PC-3 (cell line): ENCODE measurements around the gene ADGRV1. TPM values are rescaled to one million over a fixed set of nuclear protein-coding genes. Genes with fewer than 3 reads are reported as not detected.

Experiments
- ATAC-seq: fragments of 200-7000 bp; cut with Tn5 transposase; 2 replicates; pipeline ENCODE4 v1.9.1; 2020; ENCODE audit warnings: mild to moderate bottlenecking, moderate library complexity
- BruUV-seq: library from RNA; stranded (reverse); fragments of 400-500 nt; replicated peaks from 2 replicates; lab custom pipeline; 2021; lab: Mats Ljungman, UMichigan
- CTCF ChIA-PET: fragments of 300-600 bp; sonication (Branson Sonifier 250); formaldehyde crosslinking; loops from one replicate; lab custom pipeline; 2022; ENCODE audit warnings: antibody characterized with exemption; lab: Charles Lee
- POLR2A ChIA-PET: fragments of 300-600 bp; sonication (Branson Sonifier 250); formaldehyde crosslinking; loops from one replicate; lab custom pipeline; 2022; ENCODE audit warnings: antibody characterized with exemption; ENCODE audit not compliant: unreplicated experiment; lab: Charles Lee
- DNase-seq: peaks from one replicate; pipeline ENCODE4 v3.0.0-alpha.2; 2015
- H2AFZ ChIP-seq: fragments of 300-600 bp; sonication (generic); 2 replicates; pipeline ENCODE4 v1.6.0; 2016; ENCODE audit warnings: antibody characterized with exemption, low read length
- H3F3A ChIP-seq: fragments of 300-600 bp; sonication (generic); one replicate; pipeline ENCODE4 v1.6.0; 2017; ENCODE audit warnings: antibody characterized with exemption, low read length, control low read depth, mild to moderate bottlenecking; ENCODE audit not compliant: unreplicated experiment
- H3K27ac ChIP-seq: fragments of 300-600 bp; sonication (generic); 2 replicates; pipeline ENCODE4 v1.5.1; 2016; ENCODE audit warnings: mild to moderate bottlenecking, low read length
- H3K27me3 ChIP-seq: fragments of 300-600 bp; sonication (generic); 2 replicates; pipeline ENCODE4 v1.6.1; 2016; ENCODE audit warnings: low read length, mixed read lengths
- H3K36me3 ChIP-seq: fragments of 300-600 bp; sonication (generic); 2 replicates; pipeline ENCODE4 v1.6.1; 2016; ENCODE audit warnings: low read depth, mixed run types, low read length, mixed read lengths
- H3K4me1 ChIP-seq: fragments of 300-600 bp; sonication (generic); 2 replicates; pipeline ENCODE4 v1.5.1; 2016; ENCODE audit warnings: low read length; ENCODE audit not compliant: insufficient read depth
- H3K4me2 ChIP-seq: fragments of 300-600 bp; sonication (generic); 2 replicates; pipeline ENCODE4 v1.6.0; 2016; ENCODE audit warnings: low read length
- H3K4me3 ChIP-seq: fragments of 300-600 bp; sonication (generic); 2 replicates; pipeline ENCODE4 v1.5.1; 2016; ENCODE audit warnings: mild to moderate bottlenecking, low read length, mixed read lengths
- H3K79me2 ChIP-seq: fragments of 300-600 bp; sonication (generic); 2 replicates; pipeline ENCODE4 v1.6.1; 2017; ENCODE audit warnings: low read length, mixed read lengths
- H3K9ac ChIP-seq: fragments of 300-600 bp; sonication (generic); 2 replicates; pipeline ENCODE4 v1.6.0; 2016; ENCODE audit warnings: mild to moderate bottlenecking, low read length
- H3K9me2 ChIP-seq: fragments of 300-600 bp; sonication (generic); replicated peaks from 2 replicates; pipeline ENCODE4 v1.6.1; 2016; ENCODE audit warnings: mixed run types, low read length, mixed read lengths
- H3K9me3 ChIP-seq: fragments of 300-600 bp; sonication (generic); 2 replicates; pipeline ENCODE4 v1.6.1; 2016; ENCODE audit warnings: low read length, mixed read lengths
- H4K20me1 ChIP-seq: fragments of 300-600 bp; sonication (generic); 2 replicates; pipeline ENCODE4 v1.6.1; 2016; ENCODE audit warnings: low read length, mixed read lengths
- CTCF ChIP-seq: fragments of 300-600 bp; sonication (generic); conservative IDR thresholded peaks from 2 replicates; pipeline ENCODE4 v1.5.1; 2017; ENCODE audit warnings: antibody characterized with exemption, low read depth, mild to moderate bottlenecking, low read length
- EZH2 ChIP-seq: fragments of 300-600 bp; sonication (generic); IDR thresholded peaks from one replicate; pipeline ENCODE4 v1.6.1; 2017; ENCODE audit warnings: antibody characterized with exemption, mild to moderate bottlenecking, low read length; ENCODE audit not compliant: unreplicated experiment
- EZH2phosphoT487 ChIP-seq: fragments of 300-600 bp; sonication (generic); IDR thresholded peaks from 2 replicates; pipeline ENCODE4 v1.6.1; 2018; ENCODE audit warnings: mild to moderate bottlenecking, antibody characterized with exemption, low read length, borderline replicate concordance
- intact Hi-C: fragments of 100-400 bp; cut with micrococcal nuclease; formaldehyde crosslinking; loops from 2 replicates; pipeline ENCODE4 v1.9.0; 2023
- total RNA-seq: library from RNA; depleted of rRNA; stranded (reverse); fragments of >200 nt; gene quantifications from 2 replicates; pipeline ENCODE4 v1.2.3, GENCODE V29; 2014

Gene ADGRV1
- total RNA-seq, 1 experiment from 2014 or later = 22.7 TPM

GRCh38 chr5:90909101-90909503 is 350.5 kb downstream of the ADGRV1 start:
- peak; percentile 83 for ATAC-seq
- no peak overlapping the region for H3K27ac ChIP-seq

GRCh38 chr5:90909940-90910339 is 351.3 kb downstream of the ADGRV1 start:
- BruUV-seq = no TSS peak

More at GRCh38 chr5:90909101-90909503, 350.5 kb downstream of the ADGRV1 start:
- ChIA-PET CTCF (no interaction called here), POLR2A (no interaction called here)
- no peaks in the 10 kb centered on the region for H3K27me3 ChIP-seq
- H3K36me3 ChIP-seq = no peaks in the 10 kb centered on the region
- no peaks in the 10 kb centered on the region for H3F3A ChIP-seq
- no peaks in the 10 kb centered on the region for H4K20me1 ChIP-seq
- H3K79me2 ChIP-seq = no peaks in the 10 kb centered on the region
- TF ChIP-seq EZH2 = no peak
- peaks cover 18% of the 10 kb centered on the region for H3K4me1 ChIP-seq
- intact Hi-C loops = no loop called here
- H3K9me2 ChIP-seq = no peaks in the 10 kb centered on the region
- H3K4me3 ChIP-seq = no peak overlapping the region
- no peak overlapping the region for H2AFZ ChIP-seq
- DNase-seq = no peak
- H3K9me3 ChIP-seq = no peaks in the 10 kb centered on the region
- H3K4me2 ChIP-seq = no peak overlapping the region
- no peak overlapping the region for H3K9ac ChIP-seq
- no TSS peak for BruUV-seq

GRCh38 chr5:90911169-90911568 is 352.6 kb downstream of the ADGRV1 start:
- TF ChIP-seq CTCF = no peak
- no peak for TF ChIP-seq EZH2phosphoT487
- no peak for TF ChIP-seq EZH2
- ATAC-seq (peak; percentile 77), DNase-seq (no peak)
- Histone ChIP-seq H2AFZ (no peak overlapping the region), H3K27me3 (no peaks in the 10 kb centered on the region), H3K4me1 (peaks cover 18% of the 10 kb centered on the region), H3K9me2 (no peaks in the 10 kb centered on the region), H3K27ac (no peak overlapping the region), H3F3A (no peaks in the 10 kb centered on the region), H3K9ac (no peak overlapping the region), H4K20me1 (no peaks in the 10 kb centered on the region), H3K79me2 (no peaks in the 10 kb centered on the region), H3K9me3 (no peaks in the 10 kb centered on the region), H3K4me3 (no peak overlapping the region), H3K36me3 (no peaks in the 10 kb centered on the region), H3K4me2 (peak overlapping the region; percentile 12; the same call in 1 of the 2 replicates)
- ChIA-PET POLR2A (no interaction called here), CTCF (interaction anchor here (0.6 kb wide), 1 partner anchor 21 kb away, joined by 3 read pairs; no protein-coding TSS in a partner anchor)
- BruUV-seq = no TSS peak
- intact Hi-C loops = loop anchor here (5.0 kb wide), 1 partner anchor 44 kb away; no protein-coding TSS in a partner anchor

More at GRCh38 chr5:90909940-90910339, 351.3 kb downstream of the ADGRV1 start:
- Histone ChIP-seq H3K4me3 (no peak overlapping the region), H3K9me2 (no peaks in the 10 kb centered on the region), H3K4me2 (no peak overlapping the region), H3K9ac (no peak overlapping the region), H3K36me3 (no peaks in the 10 kb centered on the region), H3K4me1 (peaks cover 18% of the 10 kb centered on the region), H3F3A (no peaks in the 10 kb centered on the region), H3K27me3 (no peaks in the 10 kb centered on the region), H3K79me2 (no peaks in the 10 kb centered on the region), H2AFZ (no peak overlapping the region), H3K27ac (no peak overlapping the region), H3K9me3 (no peaks in the 10 kb centered on the region), H4K20me1 (no peaks in the 10 kb centered on the region)
- DNase-seq (no peak), ATAC-seq (no peak)
- TF ChIP-seq EZH2phosphoT487 = no peak
- TF ChIP-seq EZH2 = no peak
- no peak for TF ChIP-seq CTCF
- ChIA-PET POLR2A (no interaction called here), CTCF (no interaction called here)
- intact Hi-C loops = loop anchor here (5.0 kb wide), 1 partner anchor 43 kb away; no protein-coding TSS in a partner anchor
